Trophoblast cell (in vitro differentiated cells and primary cell): ENCODE data around the gene LDHD.
A peak's percentile ranks its signal among the peaks of the same experiment; 100 is the strongest.

Experiments used
- DNase-seq, 2 donors: peaks; one replicate each; pipeline ENCODE4 v3.0.0-alpha.2; 2016
- H2AFZ ChIP-seq: 2 replicates; pipeline ENCODE4 v1.6.1; 2013; ENCODE audit warnings: low read length, moderate library complexity, mild to moderate bottlenecking; ENCODE audit not compliant: insufficient read depth, poor library complexity
- H2AK5ac ChIP-seq: 2 replicates; pipeline ENCODE4 v1.6.1; 2013; ENCODE audit warnings: mild to moderate bottlenecking, low read length
- H2BK120ac ChIP-seq: 2 replicates; pipeline ENCODE4 v1.6.1; 2013; ENCODE audit warnings: low read length, mild to moderate bottlenecking, moderate library complexity; ENCODE audit not compliant: insufficient read depth, poor library complexity
- H2BK12ac ChIP-seq: 2 replicates; pipeline ENCODE4 v1.6.1; 2013; ENCODE audit warnings: mild to moderate bottlenecking, low read length, moderate library complexity
- H2BK5ac ChIP-seq: 2 replicates; pipeline ENCODE4 v1.6.1; 2013; ENCODE audit warnings: low read length, low read depth, moderate library complexity, mild to moderate bottlenecking; ENCODE audit not compliant: poor library complexity
- H3K14ac ChIP-seq: 2 replicates; pipeline ENCODE4 v1.6.1; 2013; ENCODE audit warnings: mild to moderate bottlenecking, low read length
- H3K18ac ChIP-seq: 2 replicates; pipeline ENCODE4 v1.6.1; 2013; ENCODE audit warnings: mild to moderate bottlenecking, low read length
- H3K23ac ChIP-seq: 2 replicates; pipeline ENCODE4 v1.6.1; 2013; ENCODE audit warnings: low read length
- H3K27ac ChIP-seq: 2 replicates; pipeline ENCODE4 v1.5.1; 2013; ENCODE audit warnings: low read depth, mild to moderate bottlenecking, inconsistent platforms, low read length, moderate library complexity
- H3K27me3 ChIP-seq: 2 replicates; pipeline ENCODE4 v1.6.1; 2013; ENCODE audit warnings: inconsistent platforms, mild to moderate bottlenecking, low read length, moderate library complexity; ENCODE audit not compliant: insufficient read depth
- H3K36me3 ChIP-seq, 2 experiments: 1 replicate in 1 of 2; 2 replicates in 1 of 2; pipeline ENCODE4 v1.6.1; 2013; ENCODE audit warnings: low read length in 2 of 2, mild to moderate bottlenecking in 2 of 2, moderate library complexity in 1 of 2; ENCODE audit not compliant: insufficient read depth in 2 of 2, control insufficient read depth in 1 of 2
- H3K4ac ChIP-seq: 2 replicates; pipeline ENCODE4 v1.6.1; 2013; ENCODE audit warnings: low read depth, mild to moderate bottlenecking, low read length, moderate library complexity
- H3K4me1 ChIP-seq, 2 experiments: 1 replicate in 1 of 2; 2 replicates in 1 of 2; pipeline ENCODE4 v1.6.1; 2013; ENCODE audit warnings: low read length in 2 of 2, mild to moderate bottlenecking in 2 of 2, moderate library complexity in 1 of 2; ENCODE audit not compliant: insufficient read depth in 2 of 2, control insufficient read depth in 1 of 2
- H3K4me2 ChIP-seq: 2 replicates; pipeline ENCODE4 v1.6.1; 2013; ENCODE audit warnings: inconsistent platforms, mild to moderate bottlenecking, low read length, moderate library complexity
- H3K4me3 ChIP-seq: 2 replicates; pipeline ENCODE4 v1.5.1; 2013; ENCODE audit warnings: mild to moderate bottlenecking, low read depth, low read length, inconsistent platforms
- H3K79me1 ChIP-seq: one replicate; pipeline ENCODE4 v1.6.1; 2013; ENCODE audit warnings: low read length
- H3K79me2 ChIP-seq: 2 replicates; pipeline ENCODE4 v1.6.1; 2013; ENCODE audit warnings: low read length, mild to moderate bottlenecking; ENCODE audit not compliant: control insufficient read depth, insufficient read depth, poor library complexity
- H3K9ac ChIP-seq: 2 replicates; pipeline ENCODE4 v1.6.1; 2013; ENCODE audit warnings: mild to moderate bottlenecking, low read length
- H3K9me3 ChIP-seq: 2 replicates; pipeline ENCODE4 v1.6.1; 2013; ENCODE audit warnings: low read depth, mild to moderate bottlenecking, control low read depth, inconsistent platforms, low read length; ENCODE audit not compliant: insufficient read depth
- H4K12ac ChIP-seq: 2 replicates; pipeline ENCODE4 v1.6.1; 2013; ENCODE audit warnings: low read depth, mild to moderate bottlenecking, low read length, moderate library complexity
- H4K8ac ChIP-seq: 2 replicates; pipeline ENCODE4 v1.6.1; 2013; ENCODE audit warnings: low read depth, mild to moderate bottlenecking, low read length, moderate library complexity
- H4K91ac ChIP-seq: one replicate; pipeline ENCODE4 v1.6.1; 2013; ENCODE audit warnings: low read depth, mild to moderate bottlenecking, low read length, moderate library complexity
- WGBS: extraction: QIAGEN DNeasy Blood & Tissue Kit; methylation state at CpG from one replicate; pipeline ENCODE4 v1.1.7; 2013; ENCODE audit warnings: missing lambda C conversion rate; ENCODE audit not compliant: insufficient read length, insufficient coverage; ENCODE audit errors: extremely low coverage; 5-methylcytosine and 5-hydroxymethylcytosine counted together

LDHD gene

DNA sequence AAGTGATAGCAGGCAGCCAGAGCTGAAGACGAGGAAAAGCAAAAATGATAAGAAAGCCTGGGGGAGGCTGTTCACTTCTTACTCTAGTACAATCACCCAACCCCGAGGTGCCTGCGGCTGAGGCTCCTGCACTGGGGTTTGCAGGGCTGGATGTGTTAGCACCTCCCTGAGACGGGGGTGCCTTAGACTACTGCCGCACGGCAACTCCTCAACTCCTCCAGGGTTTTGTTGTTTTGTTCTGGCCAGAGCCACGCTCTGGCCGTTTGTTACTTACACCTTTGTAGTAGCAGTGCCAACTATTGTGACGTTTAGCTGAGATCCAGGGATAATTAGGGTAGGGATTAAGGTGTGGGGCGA is 51.5 kb downstream of the LDHD start:
- no peak for DNase-seq
- no peaks in the 10 kb centered on the region for H3K27me3 ChIP-seq
- no peaks in the 10 kb centered on the region for H3K9me3 ChIP-seq
- H3K9ac ChIP-seq: no peak overlapping the region
- no peak overlapping the region for H2AFZ ChIP-seq
- no peak overlapping the region for H3K27ac ChIP-seq
- H2BK12ac ChIP-seq: no peak overlapping the region
- no peak overlapping the region for H4K8ac ChIP-seq
- no peak overlapping the region for H4K91ac ChIP-seq
- peaks cover 25 to 28% of the 10 kb centered on the region in 2 experiments for H3K4me1 ChIP-seq
- H4K12ac ChIP-seq: no peak overlapping the region
- H3K18ac ChIP-seq: no peak overlapping the region
- peaks cover 13% of the 10 kb centered on the region for H3K79me2 ChIP-seq
- peak overlapping the region; percentile 65 for H3K4ac ChIP-seq
- H3K36me3 ChIP-seq: no peaks in the 10 kb centered on the region
- H3K4me3 ChIP-seq: no peak overlapping the region
- no peak overlapping the region for H2AK5ac ChIP-seq
- H2BK5ac ChIP-seq: no peak overlapping the region
- peak overlapping the region; percentile 31 for H3K14ac ChIP-seq
- H3K4me2 ChIP-seq: no peak overlapping the region
- peaks cover 14% of the 10 kb centered on the region for H3K79me1 ChIP-seq
- H2BK120ac ChIP-seq: no peak overlapping the region
- H3K23ac ChIP-seq: no peak overlapping the region
- 100% methylated on average over 1 of the region's 10 CpGs for whole genome bisulfite sequencing

DNA sequence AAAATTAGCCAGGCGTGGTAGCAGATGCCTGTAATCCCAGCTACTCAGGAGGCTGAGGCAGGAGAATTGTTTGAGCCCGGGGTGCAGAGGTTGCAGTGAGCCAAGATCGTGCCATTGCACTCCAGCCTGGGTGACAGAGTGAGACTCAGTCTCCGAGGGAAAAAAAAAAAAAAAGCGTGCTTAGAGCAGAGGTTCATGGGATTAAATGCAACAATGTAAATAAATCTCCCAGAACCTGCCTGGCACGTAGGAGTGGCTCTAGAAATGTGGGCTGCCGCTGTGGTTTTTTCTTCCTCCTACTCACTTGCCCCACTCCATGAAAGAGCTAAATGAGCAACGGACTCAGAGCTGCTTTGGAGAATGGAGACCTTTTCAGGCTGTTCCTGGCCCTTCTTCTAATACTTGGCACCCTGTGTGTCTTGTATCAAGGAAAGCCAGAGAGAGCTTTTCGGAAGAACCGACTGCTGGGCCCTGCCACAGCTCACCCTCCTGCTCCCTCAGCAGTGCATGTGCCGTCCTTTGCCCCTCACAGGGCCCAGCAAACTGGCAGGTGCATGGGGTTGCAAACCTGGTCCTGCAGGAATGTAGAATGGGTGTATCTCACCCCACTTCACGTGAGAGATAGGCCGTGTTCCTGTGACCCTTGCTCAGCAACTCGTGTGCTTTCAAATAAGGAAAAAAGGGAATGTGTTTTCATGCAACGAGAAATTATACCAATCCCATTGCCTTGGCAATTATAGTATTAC is 52.0 kb downstream of the LDHD start:
- H2BK12ac ChIP-seq: no peak overlapping the region
- H3K4me3 ChIP-seq: no peak overlapping the region
- no peak overlapping the region for H3K14ac ChIP-seq
- WGBS: no CpG with 5 or more reads among the region's 15 CpGs
- H3K9ac ChIP-seq: no peak overlapping the region
- no peak overlapping the region for H4K12ac ChIP-seq
- H2BK120ac ChIP-seq: no peak overlapping the region
- peaks cover 22 to 27% of the 10 kb centered on the region in 2 experiments for H3K4me1 ChIP-seq
- H2AFZ ChIP-seq: no peak overlapping the region
- no peaks in the 10 kb centered on the region for H3K36me3 ChIP-seq
- no peaks in the 10 kb centered on the region for H3K9me3 ChIP-seq
- H2AK5ac ChIP-seq: no peak overlapping the region
- H3K4me2 ChIP-seq: no peak overlapping the region
- no peak overlapping the region for H3K4ac ChIP-seq
- no peak overlapping the region for H4K8ac ChIP-seq
- no peaks in the 10 kb centered on the region for H3K27me3 ChIP-seq
- H4K91ac ChIP-seq: no peak overlapping the region
- no peak overlapping the region for H3K18ac ChIP-seq
- no peak overlapping the region for H3K23ac ChIP-seq
- H3K79me1 ChIP-seq: peaks cover 14% of the 10 kb centered on the region
- DNase-seq: no peak
- no peak overlapping the region for H3K27ac ChIP-seq
- no peak overlapping the region for H2BK5ac ChIP-seq
- H3K79me2 ChIP-seq: peaks cover 13% of the 10 kb centered on the region

DNA sequence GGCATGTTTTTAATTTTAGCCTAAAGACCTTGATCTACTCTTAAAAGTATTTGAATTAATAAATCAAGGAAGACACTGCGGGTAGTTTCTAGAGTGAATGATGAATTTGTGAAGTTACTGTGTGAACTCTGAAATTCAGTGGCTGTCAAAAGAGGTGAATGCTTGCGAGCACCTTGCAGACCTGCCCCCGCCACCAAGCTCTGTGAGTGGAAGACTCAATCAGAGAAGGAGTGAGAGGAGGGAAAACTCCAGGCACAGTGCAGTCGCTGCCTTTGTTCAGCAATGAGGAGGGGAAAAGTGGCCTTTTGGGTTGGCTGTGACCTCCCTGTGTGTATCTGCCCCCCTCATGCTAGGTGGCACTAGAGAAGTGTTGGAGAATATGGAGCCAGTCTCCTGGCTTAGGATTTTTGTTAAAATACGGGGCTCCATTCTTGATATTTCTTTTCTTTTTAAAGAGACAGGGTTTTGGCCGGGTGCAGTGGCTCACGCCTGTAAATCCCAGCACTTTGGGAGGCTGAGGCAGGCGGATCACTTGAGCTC is 53.0 kb downstream of the LDHD start:
- Histone ChIP-seq H3K4me2 (no peak overlapping the region), H3K27ac (no peak overlapping the region), H3K18ac (peak overlapping the region; percentile 61), H3K36me3 (no peaks in the 10 kb centered on the region), H3K4me1 (peaks cover 21 to 26% of the 10 kb centered on the region in 2 experiments), H3K4me3 (no peak overlapping the region), H2AFZ (no peak overlapping the region), H3K27me3 (no peaks in the 10 kb centered on the region), H3K79me1 (peaks cover 14% of the 10 kb centered on the region), H2BK120ac (peak overlapping the region; percentile 68), H2BK12ac (peak overlapping the region; percentile 54), H4K91ac (peak overlapping the region; percentile 28), H3K79me2 (peaks cover 13% of the 10 kb centered on the region), H4K12ac (no peak overlapping the region), H3K9me3 (no peaks in the 10 kb centered on the region), H3K9ac (no peak overlapping the region), H2BK5ac (no peak overlapping the region), H2AK5ac (peak overlapping the region; percentile 68), H4K8ac (peak overlapping the region; percentile 62), H3K14ac (peak overlapping the region; percentile 57), H3K23ac (no peak overlapping the region), H3K4ac (peak overlapping the region; percentile 93)
- DNase-seq: no peak
- WGBS: no CpG with 5 or more reads among the region's 8 CpGs

- Histone ChIP-seq H2BK120ac (peak overlapping the region; percentile 76), H4K91ac (peak overlapping the region; percentile 70), H4K12ac (no peak overlapping the region), H3K36me3 (no peaks in the 10 kb centered on the region), H3K4me3 (no peak overlapping the region), H3K9ac (no peak overlapping the region), H3K79me2 (peaks cover 12% of the 10 kb centered on the region), H3K79me1 (peaks cover 12% of the 10 kb centered on the region), H3K23ac (no peak overlapping the region), H3K9me3 (no peaks in the 10 kb centered on the region), H4K8ac (peak overlapping the region; percentile 7), H2AFZ (peak overlapping the region; percentile 45), H3K4me2 (no peak overlapping the region), H2BK5ac (peak overlapping the region; percentile 72), H3K4ac (peak overlapping the region; percentile 82), H2BK12ac (no peak overlapping the region), H3K14ac (no peak overlapping the region), H3K18ac (peak overlapping the region; percentile 83), H3K4me1 (peaks cover 15 to 20% of the 10 kb centered on the region in 2 experiments), H3K27me3 (no peaks in the 10 kb centered on the region), H3K27ac (peak overlapping the region; percentile 46), H2AK5ac (no peak overlapping the region)
- peak; percentile 32 to 36 for DNase-seq
- no CpG with 5 or more reads among the region's 9 CpGs for WGBS
These were observed 53.6 kb downstream of the LDHD start for GRCh38 chr16:75062976-75063346.
